SK-N-MC (cell line): ENCODE measurements around the gene PAX7.

Source experiments
- DNase-seq: peaks from one replicate; pipeline ENCODE4 v3.0.0-alpha.2; 2011; ENCODE audit warnings: low read depth, low spot score
- H3K27ac ChIP-seq: fragments of 200-600 bp; sonication (generic); 2 replicates; pipeline ENCODE4 v1.5.1; 2016; ENCODE audit warnings: mixed run types
- H3K36me3 ChIP-seq: fragments of 200-600 bp; sonication (generic); 2 replicates; pipeline ENCODE4 v1.6.1; 2017; ENCODE audit warnings: antibody characterized with exemption, low read length, mixed read lengths; ENCODE audit not compliant: insufficient read depth
- H3K4me3 ChIP-seq: fragments of 200-600 bp; sonication (generic); 2 replicates; pipeline ENCODE4 v1.5.1; 2016
- H3K9ac ChIP-seq: fragments of 200-600 bp; sonication (generic); 2 replicates; pipeline ENCODE4 v1.8.0; 2017; ENCODE audit warnings: mixed run types, mixed read lengths; ENCODE audit not compliant: insufficient read length
- H3K9me3 ChIP-seq: fragments of 200-600 bp; sonication (generic); 2 replicates; pipeline ENCODE4 v1.6.1; 2017; ENCODE audit warnings: low read depth, mild to moderate bottlenecking, antibody characterized with exemption, low read length, moderate library complexity, mixed read lengths
- EZH2 ChIP-seq: fragments of 200-600 bp; sonication (generic); IDR thresholded peaks from one replicate; pipeline ENCODE4 v1.6.1; 2017; ENCODE audit warnings: antibody characterized with exemption
- FOXP2 ChIP-seq: optimal IDR thresholded peaks from 2 replicates; pipeline ENCODE3; 2011; ENCODE audit warnings: mild to moderate bottlenecking, moderate library complexity; ENCODE audit not compliant: insufficient read depth; ENCODE audit errors: extremely low read length, control extremely low read depth
- POLR2AphosphoS5 ChIP-seq: IDR thresholded peaks from 2 replicates; pipeline ENCODE4 v1.6.1; 2012; ENCODE audit warnings: mild to moderate bottlenecking, low read depth, low read length, borderline replicate concordance

PAX7 gene

GRCh38 chr1:18792747-18793146 is 162.1 kb downstream of the PAX7 start:
- Histone ChIP-seq H3K4me3 (no peak overlapping the region), H3K27ac (no peak overlapping the region), H3K36me3 (no peaks in the 10 kb centered on the region), H3K9me3 (no peaks in the 10 kb centered on the region), H3K9ac (no peak overlapping the region)
- no peak for DNase-seq
- TF ChIP-seq POLR2AphosphoS5, result no peak
- TF ChIP-seq EZH2, result no peak
- no peak for TF ChIP-seq FOXP2

- H3K9ac ChIP-seq, result no peak overlapping the region
- no peak for DNase-seq
- H3K27ac ChIP-seq, result no peak overlapping the region
- H3K36me3 ChIP-seq, result no peaks in the 10 kb centered on the region
- no peak overlapping the region for H3K4me3 ChIP-seq
- TF ChIP-seq FOXP2 (no peak), EZH2 (no peak), POLR2AphosphoS5 (no peak)
- H3K9me3 ChIP-seq, result no peaks in the 10 kb centered on the region
Measured at GRCh38 chr1:18793164-18793563, 162.5 kb downstream of the PAX7 start.

GRCh38 chr1:18794051-18794450 is 163.4 kb downstream of the PAX7 start:
- no peaks in the 10 kb centered on the region for H3K9me3 ChIP-seq
- DNase-seq, result no peak
- no peak overlapping the region for H3K27ac ChIP-seq
- no peaks in the 10 kb centered on the region for H3K36me3 ChIP-seq
- no peak overlapping the region for H3K4me3 ChIP-seq
- TF ChIP-seq EZH2 (no peak), POLR2AphosphoS5 (no peak), FOXP2 (no peak)
- H3K9ac ChIP-seq, result no peak overlapping the region

- Histone ChIP-seq H3K36me3 (no peaks in the 10 kb centered on the region), H3K9me3 (no peaks in the 10 kb centered on the region), H3K27ac (no peak overlapping the region), H3K4me3 (no peak overlapping the region), H3K9ac (no peak overlapping the region)
- DNase-seq, result no peak
- TF ChIP-seq POLR2AphosphoS5 (no peak), FOXP2 (no peak), EZH2 (no peak)
Measured at GRCh38 chr1:18794561-18794960, 163.9 kb downstream of the PAX7 start.

- TF ChIP-seq FOXP2 (no peak), POLR2AphosphoS5 (no peak), EZH2 (no peak)
- no peak for DNase-seq
Measured at GRCh38 chr1:18795002-18795689, 164.5 kb downstream of the PAX7 start.

GRCh38 chr1:18796950-18797349 is 166.3 kb downstream of the PAX7 start:
- Histone ChIP-seq H3K36me3 (no peaks in the 10 kb centered on the region), H3K27ac (no peak overlapping the region), H3K4me3 (no peak overlapping the region), H3K9me3 (no peaks in the 10 kb centered on the region), H3K9ac (no peak overlapping the region)
- TF ChIP-seq FOXP2 (no peak), EZH2 (no peak), POLR2AphosphoS5 (no peak)
- no peak for DNase-seq

More at GRCh38 chr1:18795002-18795689, 164.5 kb downstream of the PAX7 start:
- Histone ChIP-seq H3K36me3 (no peaks in the 10 kb centered on the region), H3K9ac (no peak overlapping the region), H3K27ac (no peak overlapping the region), H3K9me3 (no peaks in the 10 kb centered on the region), H3K4me3 (no peak overlapping the region)
